ENCODE measurements around the gene MDN1. TPM values are rescaled to one million over a fixed set of nuclear protein-coding genes. Genes with fewer than 3 reads are reported as not detected.
"Not testable (repeated sequence)": the region's sequence is repeated elsewhere in the genome, so short reads cannot be mapped to it uniquely, and the experiment has no call there.

Gene MDN1
- total and polyA plus RNA-seq, 2 donors (not counting 1 experiment from before 2014, with no cell fraction given), result 16.5 to 59.5 TPM

GRCh38 chr6:89642956-89643355 is 176.6 kb downstream of the MDN1 start:
- Histone ChIP-seq H3K36me3 (replicated peaks in 1 of 2; ENCODE audit: control extremely low read depth in 1 of 2, control insufficient read depth in 1 of 2, extremely low read depth in 1 of 2, insufficient read depth in 2 of 2, low read length in 1 of 2) (peaks cover 10 to 37% of the 10 kb centered on the region in 2 experiments), H3K4me2 (replicated peaks; ENCODE audit: low read depth, low read length, poor library complexity, severe bottlenecking) (no peak overlapping the region), H3K27ac (ENCODE audit: low read length in 2 of 2) (no peak overlapping the region), H3K4me1 (ENCODE audit: control insufficient read depth in 2 of 2, insufficient read depth in 2 of 2, low read length in 2 of 2) (peaks cover 8 to 9% of the 10 kb centered on the region in 2 donors), H3K27me3 (replicated peaks in 1 of 4; ENCODE audit: control extremely low read depth in 1 of 4, control insufficient read depth in 3 of 4, insufficient read depth in 4 of 4, low read length in 3 of 4) (no peaks in the 10 kb centered on the region), H3K79me2 (ENCODE audit: control insufficient read depth, insufficient read depth, low read length) (peaks cover 19% of the 10 kb centered on the region), H3K4me3 (ENCODE audit: control extremely low read depth in 1 of 5, extremely low read depth in 1 of 5, insufficient read depth in 1 of 5, low read depth in 2 of 5, low read length in 4 of 5) (no peak overlapping the region), H2AFZ (ENCODE audit: insufficient read depth, low read depth, low read length, poor library complexity, severe bottlenecking) (no peak overlapping the region), H3K9me3 (ENCODE audit: control extremely low read depth in 1 of 3, control insufficient read depth in 2 of 3, insufficient read depth in 1 of 3, low read length in 2 of 3) (no peaks in the 10 kb centered on the region), H3K9ac (ENCODE audit: low read length) (no peak overlapping the region), H4K20me1 (ENCODE audit: control insufficient read depth, insufficient read depth, low read length, poor library complexity, severe bottlenecking) (no peaks in the 10 kb centered on the region)
- Mint-ChIP-seq H3K27me3 (no peaks in the 10 kb centered on the region), H3K4me3 (no peak overlapping the region), H3K27ac (no peak overlapping the region), H3K4me1 (peaks cover 17% of the 10 kb centered on the region), H3K9me3 (ENCODE audit: insufficient read depth) (no peaks in the 10 kb centered on the region)
- intact Hi-C loops (cut with micrococcal nuclease), result no loop called here
- TF ChIP-seq CTCF (IDR thresholded peaks at IDR 0.05) (no peak), EZH2 (IDR thresholded peaks at IDR 0.05; ENCODE audit: borderline replicate concordance, insufficient read depth, low read depth, low read length, poor library complexity, severe bottlenecking) (no peak)
- ChIA-PET CTCF (no interaction called here), POLR2A (no interaction called here)
- ATAC-seq (ENCODE audit: low read depth), result no peak
- 100% methylated on average over 3 of the region's 3 CpGs for WGBS (ENCODE audit: insufficient coverage)
- no peak for DNase-seq

- CTCF ChIA-PET, result interaction anchor here (0.6 kb wide), 1 partner anchor 209 kb away, joined by 3 read pairs; no protein-coding TSS in a partner anchor
- H3K4me2 ChIP-seq (replicated peaks; ENCODE audit: low read depth, low read length, poor library complexity, severe bottlenecking); H3K4me3 Mint-ChIP-seq; H2AFZ ChIP-seq (ENCODE audit: insufficient read depth, low read depth, low read length, poor library complexity, severe bottlenecking); H3K9ac ChIP-seq (ENCODE audit: low read length); intact Hi-C loops (cut with micrococcal nuclease); ATAC-seq (ENCODE audit: low read depth); H3K27ac Mint-ChIP-seq; DNase-seq; H3K4me3 ChIP-seq (ENCODE audit: control extremely low read depth in 1 of 5, extremely low read depth in 1 of 5, insufficient read depth in 1 of 5, low read depth in 2 of 5, low read length in 4 of 5); H3K9me3 Mint-ChIP-seq (ENCODE audit: insufficient read depth); H3K27me3 ChIP-seq (replicated peaks in 1 of 4; ENCODE audit: control extremely low read depth in 1 of 4, control insufficient read depth in 3 of 4, insufficient read depth in 4 of 4, low read length in 3 of 4); H3K9me3 ChIP-seq (ENCODE audit: control extremely low read depth in 1 of 3, control insufficient read depth in 2 of 3, insufficient read depth in 1 of 3, low read length in 2 of 3); H3K27ac ChIP-seq (ENCODE audit: low read length in 2 of 2); H4K20me1 ChIP-seq (ENCODE audit: control insufficient read depth, insufficient read depth, low read length, poor library complexity, severe bottlenecking); POLR2A ChIA-PET; H3K27me3 Mint-ChIP-seq: not testable (repeated sequence)
- Histone ChIP-seq H3K36me3 (replicated peaks in 1 of 2; ENCODE audit: control extremely low read depth in 1 of 2, control insufficient read depth in 1 of 2, extremely low read depth in 1 of 2, insufficient read depth in 2 of 2, low read length in 1 of 2) (peaks cover 9 to 23% of the 10 kb centered on the region in 2 experiments), H3K79me2 (ENCODE audit: control insufficient read depth, insufficient read depth, low read length) (peaks cover 25% of the 10 kb centered on the region), H3K4me1 (ENCODE audit: control insufficient read depth in 2 of 2, insufficient read depth in 2 of 2, low read length in 2 of 2) (peaks cover 13 to 15% of the 10 kb centered on the region in 2 donors)
- 100% methylated on average over 1 of the region's 3 CpGs for WGBS (ENCODE audit: insufficient coverage)
- peaks cover 21% of the 10 kb centered on the region for H3K4me1 Mint-ChIP-seq
These were observed 178.0 kb downstream of the MDN1 start for GRCh38 chr6:89641581-89641980.
